SK-N-SH treated with all-trans-retinoic acid at 6 μM for 48 hours (cell line): ENCODE data around the gene CEP131.

Source experiments
- ARNTL ChIP-seq: fragments of 450-650 bp; formaldehyde crosslinking; IDR thresholded peaks from 2 replicates; pipeline ENCODE4 v1.5.0; 2020; ENCODE audit warnings: low read depth, mild to moderate bottlenecking, moderate library complexity, borderline replicate concordance
- BACH2 ChIP-seq: fragments of 250-450 bp; sonication (Bioruptor Pico); IDR thresholded peaks from 2 replicates; pipeline ENCODE4 v1.9.0; 2021; ENCODE audit warnings: mild to moderate bottlenecking, borderline replicate concordance
- CSDC2 ChIP-seq: fragments of 250-450 bp; sonication (Bioruptor Pico); IDR thresholded peaks from 2 replicates; pipeline ENCODE4 v1.5.0; 2020; ENCODE audit warnings: mild to moderate bottlenecking, moderate library complexity
- GLIS3 ChIP-seq: fragments of 250-450 bp; sonication (Bioruptor Pico); IDR thresholded peaks from 2 replicates; pipeline ENCODE4 v1.5.0; 2020; ENCODE audit warnings: mild to moderate bottlenecking, moderate library complexity
- ISL1 ChIP-seq: fragments of 250-450 bp; sonication (Bioruptor Pico); IDR thresholded peaks from 2 replicates; pipeline ENCODE4 v2.1.2; 2022; ENCODE audit warnings: mild to moderate bottlenecking, moderate library complexity
- TCF4 ChIP-seq: fragments of 250-450 bp; sonication (Bioruptor Pico); IDR thresholded peaks from 2 replicates; pipeline ENCODE4 v1.8.0; 2021; ENCODE audit warnings: mild to moderate bottlenecking, moderate library complexity, borderline replicate concordance
- TOX ChIP-seq: fragments of 250-450 bp; sonication (Bioruptor Pico); IDR thresholded peaks from 2 replicates; pipeline ENCODE4 v1.8.0; 2021; ENCODE audit warnings: mild to moderate bottlenecking, moderate library complexity, borderline replicate concordance
- ZFP30 ChIP-seq: fragments of 450-650 bp; formaldehyde crosslinking; IDR thresholded peaks from 2 replicates; pipeline ENCODE4 v1.5.0; 2022; ENCODE audit warnings: mild to moderate bottlenecking, moderate library complexity
- ZNF565 ChIP-seq: fragments of 450-650 bp; formaldehyde crosslinking; conservative IDR thresholded peaks from 2 replicates; pipeline ENCODE4 v1.5.0; 2020; ENCODE audit warnings: low read depth, mild to moderate bottlenecking, moderate library complexity
- TF ChIP-seq, protein P1 (sequence below): fragments of 250-450 bp; sonication (Bioruptor Pico); IDR thresholded peaks from 2 replicates; pipeline ENCODE4 v1.8.0; 2020; ENCODE audit warnings: mild to moderate bottlenecking, moderate library complexity, borderline replicate concordance

DNA sequence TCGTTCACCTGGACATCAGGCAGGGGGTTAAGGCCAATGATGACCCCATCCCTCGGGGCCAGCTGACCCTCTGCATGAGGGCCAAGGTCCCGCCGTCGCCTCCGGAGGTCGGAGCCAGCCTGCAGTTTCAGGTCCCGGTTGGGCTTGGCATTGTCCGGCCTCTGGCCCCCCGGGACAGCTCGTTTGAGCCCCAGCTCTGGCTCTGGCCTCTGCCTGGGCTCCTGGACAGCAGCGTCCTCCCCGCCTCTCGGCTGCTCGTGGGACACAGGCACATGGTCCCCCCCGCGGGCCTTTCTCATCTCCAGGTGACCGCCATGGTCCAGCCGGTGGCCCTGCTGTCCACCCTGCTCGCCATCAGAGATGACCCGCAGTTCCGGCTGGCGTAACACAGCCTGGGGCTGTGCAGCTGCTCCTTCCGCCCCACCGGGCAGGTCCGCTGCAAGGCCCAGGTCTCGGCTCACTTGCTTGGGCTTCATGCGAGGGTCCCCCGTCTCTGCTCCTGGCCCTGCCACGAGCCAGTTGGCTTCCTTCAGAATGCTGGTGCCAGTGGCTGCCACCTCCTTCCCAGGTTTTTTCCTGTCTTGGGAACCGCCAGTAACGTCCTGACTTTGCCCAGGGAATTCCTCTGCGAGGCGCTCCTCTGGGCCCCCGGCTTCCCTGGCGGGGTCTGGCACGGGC is 23.0 kb upstream of the CEP131 start:
- TF ChIP-seq, protein P1, sequence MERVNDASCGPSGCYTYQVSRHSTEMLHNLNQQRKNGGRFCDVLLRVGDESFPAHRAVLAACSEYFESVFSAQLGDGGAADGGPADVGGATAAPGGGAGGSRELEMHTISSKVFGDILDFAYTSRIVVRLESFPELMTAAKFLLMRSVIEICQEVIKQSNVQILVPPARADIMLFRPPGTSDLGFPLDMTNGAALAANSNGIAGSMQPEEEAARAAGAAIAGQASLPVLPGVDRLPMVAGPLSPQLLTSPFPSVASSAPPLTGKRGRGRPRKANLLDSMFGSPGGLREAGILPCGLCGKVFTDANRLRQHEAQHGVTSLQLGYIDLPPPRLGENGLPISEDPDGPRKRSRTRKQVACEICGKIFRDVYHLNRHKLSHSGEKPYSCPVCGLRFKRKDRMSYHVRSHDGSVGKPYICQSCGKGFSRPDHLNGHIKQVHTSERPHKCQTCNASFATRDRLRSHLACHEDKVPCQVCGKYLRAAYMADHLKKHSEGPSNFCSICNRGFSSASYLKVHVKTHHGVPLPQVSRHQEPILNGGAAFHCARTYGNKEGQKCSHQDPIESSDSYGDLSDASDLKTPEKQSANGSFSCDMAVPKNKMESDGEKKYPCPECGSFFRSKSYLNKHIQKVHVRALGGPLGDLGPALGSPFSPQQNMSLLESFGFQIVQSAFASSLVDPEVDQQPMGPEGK: no peak
- TF ChIP-seq ZFP30: no peak
- no peak for TF ChIP-seq ZNF565
- TF ChIP-seq ARNTL (CRISPR knock-in tag): no peak
- no peak for TF ChIP-seq BACH2 (CRISPR knock-in tag)
- no peak for TF ChIP-seq GLIS3 (CRISPR knock-in tag)
- TF ChIP-seq TOX: no peak
- no peak for TF ChIP-seq TCF4 (CRISPR knock-in tag)
- no peak for TF ChIP-seq CSDC2 (CRISPR knock-in tag)
- no peak for TF ChIP-seq ISL1 (CRISPR knock-in tag)
